ENCODE data around the gene STYK1.
"Not testable (repeated sequence)": the region's sequence is repeated elsewhere in the genome, so short reads cannot be mapped to it uniquely, and the experiment has no call there.

The STYK1 gene

GRCh38 chr12:10595881-10596280 lies 78.0 kb downstream of the STYK1 start:
- DNase-seq (ENCODE audit: low spot score): no peak
- in situ Hi-C loops (cut with MboI; ENCODE audit: low pct_unique_long_range_greater_than_20kb, low sequenced_read_pairs, unreplicated experiment): no loop called here
- TF ChIP-seq CTCF (IDR thresholded peaks at IDR 0.05; ENCODE audit: extremely low read depth, insufficient read depth, missing control alignments): no peak

- in situ Hi-C loops (cut with MboI; ENCODE audit: low pct_unique_long_range_greater_than_20kb, low sequenced_read_pairs, unreplicated experiment): no loop called here
- no peak for TF ChIP-seq CTCF (IDR thresholded peaks at IDR 0.05; ENCODE audit: extremely low read depth, insufficient read depth, missing control alignments)
- DNase-seq (ENCODE audit: low spot score): no peak
Measured at GRCh38 chr12:10590966-10591365, 82.9 kb downstream of the STYK1 start.

GRCh38 chr12:10584415-10584814 lies 89.4 kb downstream of the STYK1 start:
- DNase-seq (ENCODE audit: low spot score): no peak
- in situ Hi-C loops (cut with MboI; ENCODE audit: low pct_unique_long_range_greater_than_20kb, low sequenced_read_pairs, unreplicated experiment): no loop called here
- TF ChIP-seq CTCF (IDR thresholded peaks at IDR 0.05; ENCODE audit: extremely low read depth, insufficient read depth, missing control alignments): no peak

- TF ChIP-seq CTCF (IDR thresholded peaks at IDR 0.05; ENCODE audit: extremely low read depth, insufficient read depth, missing control alignments): no peak
- in situ Hi-C loops (cut with MboI; ENCODE audit: low pct_unique_long_range_greater_than_20kb, low sequenced_read_pairs, unreplicated experiment): no loop called here
- no peak for DNase-seq (ENCODE audit: low spot score)
Measured at GRCh38 chr12:10582704-10583103, 91.1 kb downstream of the STYK1 start.

- in situ Hi-C loops (cut with MboI; ENCODE audit: low pct_unique_long_range_greater_than_20kb, low sequenced_read_pairs, unreplicated experiment); DNase-seq (ENCODE audit: low spot score): not testable (repeated sequence)
Measured at GRCh38 chr12:10582133-10582532, 91.7 kb downstream of the STYK1 start.

GRCh38 chr12:10574307-10574706 lies 99.5 kb downstream of the STYK1 start:
- DNase-seq (ENCODE audit: low spot score): no peak
- no peak for TF ChIP-seq CTCF (IDR thresholded peaks at IDR 0.05; ENCODE audit: extremely low read depth, insufficient read depth, missing control alignments)
- in situ Hi-C loops (cut with MboI; ENCODE audit: low pct_unique_long_range_greater_than_20kb, low sequenced_read_pairs, unreplicated experiment): no loop called here

GRCh38 chr12:10572021-10572490 lies 101.8 kb downstream of the STYK1 start:
- in situ Hi-C loops (cut with MboI; ENCODE audit: low pct_unique_long_range_greater_than_20kb, low sequenced_read_pairs, unreplicated experiment); DNase-seq (ENCODE audit: low spot score): not testable (repeated sequence)

- TF ChIP-seq CTCF (IDR thresholded peaks at IDR 0.05; ENCODE audit: extremely low read depth, insufficient read depth, missing control alignments): no peak
- in situ Hi-C loops (cut with MboI; ENCODE audit: low pct_unique_long_range_greater_than_20kb, low sequenced_read_pairs, unreplicated experiment): no loop called here
- DNase-seq (ENCODE audit: low spot score): no peak
Measured at GRCh38 chr12:10571141-10571540, 102.7 kb downstream of the STYK1 start.

All from GM13977 (cell line).